ENCODE results near the gene SYT15. TPM values are rescaled to one million over a fixed set of nuclear protein-coding genes. Genes with fewer than 3 reads are reported as not detected.

SYT15 gene
- polyA plus RNA-seq, 3 donors, result 0.23 to 0.31 TPM; not detected in 1

DNA sequence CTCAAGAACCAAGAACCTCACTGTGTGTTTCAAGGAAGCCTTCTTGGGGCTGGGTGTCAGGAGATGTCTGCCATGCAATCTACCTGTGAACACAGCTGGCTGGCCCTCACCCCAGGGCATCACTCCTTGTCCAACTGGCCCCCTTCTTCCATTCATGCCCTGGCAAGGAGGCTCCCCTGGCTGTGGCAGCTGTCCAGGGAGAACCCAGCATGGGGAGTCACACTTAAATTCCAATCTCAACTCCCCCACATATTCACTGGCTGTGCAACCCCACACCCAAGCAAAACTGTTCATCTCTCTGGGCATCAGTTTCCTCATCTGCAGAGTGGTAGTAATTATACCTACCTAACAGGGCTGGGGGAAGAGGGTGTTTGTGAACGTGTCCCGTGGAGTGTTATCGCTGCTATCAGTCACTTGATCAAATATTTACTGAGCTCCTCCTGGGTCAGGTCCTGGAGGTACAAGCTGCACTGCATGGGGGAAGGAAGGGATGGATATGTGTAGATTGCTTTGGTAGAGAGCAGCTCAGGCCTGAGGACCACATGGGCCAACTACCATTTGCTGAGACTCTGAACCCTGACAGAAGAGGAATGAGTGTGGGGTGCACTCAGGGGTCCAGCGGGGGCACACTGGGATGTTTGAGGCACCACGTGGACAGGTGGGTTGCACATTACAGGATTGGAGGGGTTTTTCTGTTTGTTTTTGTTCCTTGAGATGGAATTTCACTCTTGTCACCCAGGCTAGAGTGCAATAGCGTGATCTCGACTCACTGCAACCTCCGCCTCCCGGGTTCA is 20.3 kb upstream of the SYT15 start:
- 88% methylated on average over 9 of the region's 9 CpGs for WGBS (ENCODE audit: insufficient coverage)
- TF ChIP-seq, protein P1, sequence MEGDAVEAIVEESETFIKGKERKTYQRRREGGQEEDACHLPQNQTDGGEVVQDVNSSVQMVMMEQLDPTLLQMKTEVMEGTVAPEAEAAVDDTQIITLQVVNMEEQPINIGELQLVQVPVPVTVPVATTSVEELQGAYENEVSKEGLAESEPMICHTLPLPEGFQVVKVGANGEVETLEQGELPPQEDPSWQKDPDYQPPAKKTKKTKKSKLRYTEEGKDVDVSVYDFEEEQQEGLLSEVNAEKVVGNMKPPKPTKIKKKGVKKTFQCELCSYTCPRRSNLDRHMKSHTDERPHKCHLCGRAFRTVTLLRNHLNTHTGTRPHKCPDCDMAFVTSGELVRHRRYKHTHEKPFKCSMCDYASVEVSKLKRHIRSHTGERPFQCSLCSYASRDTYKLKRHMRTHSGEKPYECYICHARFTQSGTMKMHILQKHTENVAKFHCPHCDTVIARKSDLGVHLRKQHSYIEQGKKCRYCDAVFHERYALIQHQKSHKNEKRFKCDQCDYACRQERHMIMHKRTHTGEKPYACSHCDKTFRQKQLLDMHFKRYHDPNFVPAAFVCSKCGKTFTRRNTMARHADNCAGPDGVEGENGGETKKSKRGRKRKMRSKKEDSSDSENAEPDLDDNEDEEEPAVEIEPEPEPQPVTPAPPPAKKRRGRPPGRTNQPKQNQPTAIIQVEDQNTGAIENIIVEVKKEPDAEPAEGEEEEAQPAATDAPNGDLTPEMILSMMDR (IDR thresholded peaks at IDR 0.05), result no peak
- H3K36me3 Mint-ChIP-seq, result peaks cover 0 to 4% of the 10 kb centered on the region in 2 donors
- peak overlapping the region in 1 of 2 donors; percentile 89 for H3K4me3 Mint-ChIP-seq
- no peaks in the 10 kb centered on the region for H3K36me3 ChIP-seq (replicated peaks in 1 of 2; ENCODE audit: control insufficient read depth in 1 of 2, insufficient read depth in 2 of 2, low read length in 2 of 2)
- H3K27me3 Mint-ChIP-seq (ENCODE audit: low read depth in 3 of 3), result peaks cover 0 to 21% (median 0%) of the 10 kb centered on the region in 3 donors
- H3K27ac Mint-ChIP-seq, result no peak overlapping the region
- no peak overlapping the region for H3K9ac ChIP-seq (ENCODE audit: insufficient read depth, low read length, poor library complexity, severe bottlenecking)
- H3K4me2 ChIP-seq (replicated peaks; ENCODE audit: extremely low read depth, low read length, poor library complexity, severe bottlenecking), result no peak overlapping the region
- H3K27me3 ChIP-seq (ENCODE audit: control insufficient read depth in 2 of 2, insufficient read depth in 2 of 2, low read length in 2 of 2), result peaks cover 27 to 70% of the 10 kb centered on the region in 2 donors
- H3K4me1 ChIP-seq (ENCODE audit: control insufficient read depth in 1 of 2, insufficient read depth in 2 of 2, low read length in 2 of 2), result peaks cover 0 to 12% of the 10 kb centered on the region in 2 donors
- no peaks in the 10 kb centered on the region for H3K79me2 ChIP-seq (ENCODE audit: insufficient read depth, low read length)
- no peak for DNase-seq
- peaks cover 3 to 20% of the 10 kb centered on the region in 2 donors for H3K9me3 ChIP-seq (replicated peaks in 1 of 2; ENCODE audit: control insufficient read depth in 1 of 2, insufficient read depth in 1 of 2, low read length in 2 of 2)
- no peaks in the 10 kb centered on the region for H4K20me1 ChIP-seq (ENCODE audit: insufficient read depth, low read length)
- H2AFZ ChIP-seq (ENCODE audit: insufficient read depth, low read depth, low read length, poor library complexity, severe bottlenecking), result no peak overlapping the region
- peaks cover 0 to 10% (median 3%) of the 10 kb centered on the region in 7 donors for H3K9me3 Mint-ChIP-seq
- no peak overlapping the region for H3K4me3 ChIP-seq (replicated peaks in 1 of 3; ENCODE audit: low read depth in 2 of 3, low read length in 3 of 3)
- H3K27ac ChIP-seq (ENCODE audit: low read depth in 1 of 2, low read length in 2 of 2), result no peak overlapping the region
- intact Hi-C loops (cut with micrococcal nuclease), result no loop called here
- H3K4me1 Mint-ChIP-seq, result peaks cover 9% of the 10 kb centered on the region

DNA sequence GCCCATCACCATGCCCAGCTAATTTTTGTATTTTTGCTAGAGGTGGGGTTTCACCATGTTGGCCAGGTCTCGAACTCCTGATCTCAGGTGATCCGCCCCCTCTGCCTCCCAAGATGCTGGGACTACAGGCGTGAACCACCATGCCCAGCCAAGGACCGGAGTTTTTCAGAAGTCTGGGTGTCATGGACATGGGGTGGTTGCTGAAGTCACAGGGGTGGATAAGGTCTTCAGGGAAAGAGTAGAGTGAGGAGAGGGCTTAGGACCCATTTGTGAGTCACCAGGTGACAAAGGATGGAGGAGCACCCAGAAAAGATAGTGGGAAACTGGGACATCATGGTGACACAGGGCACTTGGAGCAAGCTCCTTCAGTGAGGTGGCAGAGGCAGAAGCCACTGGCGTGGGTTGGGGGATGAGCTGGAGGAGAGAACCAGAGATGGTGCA is 19.7 kb upstream of the SYT15 start:
- no peak overlapping the region for H3K27ac ChIP-seq (ENCODE audit: low read depth in 1 of 2, low read length in 2 of 2)
- no peaks in the 10 kb centered on the region for H4K20me1 ChIP-seq (ENCODE audit: insufficient read depth, low read length)
- Mint-ChIP-seq H3K4me3 (no peak overlapping the region), H3K27me3 (ENCODE audit: low read depth in 3 of 3) (peaks cover 0 to 21% (median 2%) of the 10 kb centered on the region in 3 donors), H3K36me3 (peaks cover 0 to 4% of the 10 kb centered on the region in 2 donors), H3K4me1 (peaks cover 9% of the 10 kb centered on the region), H3K9me3 (peaks cover 0 to 10% (median 3%) of the 10 kb centered on the region in 7 donors), H3K27ac (no peak overlapping the region)
- TF ChIP-seq, protein P1 (IDR thresholded peaks at IDR 0.05), result no peak
- peaks cover 0 to 12% of the 10 kb centered on the region in 2 donors for H3K4me1 ChIP-seq (ENCODE audit: control insufficient read depth in 1 of 2, insufficient read depth in 2 of 2, low read length in 2 of 2)
- peaks cover 3 to 20% of the 10 kb centered on the region in 2 donors for H3K9me3 ChIP-seq (replicated peaks in 1 of 2; ENCODE audit: control insufficient read depth in 1 of 2, insufficient read depth in 1 of 2, low read length in 2 of 2)
- WGBS (ENCODE audit: insufficient coverage), result 96% methylated on average over 5 of the region's 5 CpGs
- DNase-seq, result no peak
- no peak overlapping the region for H3K4me2 ChIP-seq (replicated peaks; ENCODE audit: extremely low read depth, low read length, poor library complexity, severe bottlenecking)
- intact Hi-C loops (cut with micrococcal nuclease), result no loop called here
- no peak overlapping the region for H2AFZ ChIP-seq (ENCODE audit: insufficient read depth, low read depth, low read length, poor library complexity, severe bottlenecking)
- no peak overlapping the region for H3K4me3 ChIP-seq (replicated peaks in 1 of 3; ENCODE audit: low read depth in 2 of 3, low read length in 3 of 3)
- H3K79me2 ChIP-seq (ENCODE audit: insufficient read depth, low read length), result no peaks in the 10 kb centered on the region
- peaks cover 27 to 66% of the 10 kb centered on the region in 2 donors for H3K27me3 ChIP-seq (ENCODE audit: control insufficient read depth in 2 of 2, insufficient read depth in 2 of 2, low read length in 2 of 2)
- H3K9ac ChIP-seq (ENCODE audit: insufficient read depth, low read length, poor library complexity, severe bottlenecking), result no peak overlapping the region
- no peaks in the 10 kb centered on the region for H3K36me3 ChIP-seq (replicated peaks in 1 of 2; ENCODE audit: control insufficient read depth in 1 of 2, insufficient read depth in 2 of 2, low read length in 2 of 2)
